ENCODE results near the gene PSD. TPM values are rescaled to one million over a fixed set of nuclear protein-coding genes. Genes with fewer than 3 reads are reported as not detected.

Gene PSD
- total and polyA plus RNA-seq, 5 donors: 4.6 to 9.4 (median 6.2) TPM

Small RNA genes within 50 kb of the gene (microRNA-seq; reads per million reads assigned to microRNA genes)
- gene MIR146B: 192 to 1,785 reads per million in 2 donors

Other genes starting within 250 kb of the PSD start
- under 1 TPM; 0.17 to 0.56 (median 0.32) TPM for gene ELOVL3, start 192.5 kb downstream of the PSD start, total RNA-seq
- 0.18 TPM for gene ELOVL3, start 192.5 kb downstream of the PSD start, polyA plus RNA-seq
- under 1 TPM; 0.25 to 0.82 (median 0.29) TPM for gene PITX3, start 177.3 kb downstream of the PSD start, total RNA-seq
- gene PITX3, start 177.3 kb downstream of the PSD start, polyA plus RNA-seq: 0.52 TPM
- gene GBF1, start 173.3 kb downstream of the PSD start, total RNA-seq: 10 to 100 TPM; 34.9 to 43.3 (median 36.9) TPM
- gene GBF1, start 173.3 kb downstream of the PSD start, polyA plus RNA-seq: 17.2 TPM
- gene NFKB2, start 23.1 kb downstream of the PSD start, total RNA-seq: 10 to 100 TPM in 3 of 4 donors, 1 to 10 TPM in 1; 9.3 to 18.2 (median 15.3) TPM
- 9.7 TPM for gene NFKB2, start 23.1 kb downstream of the PSD start, polyA plus RNA-seq
- 10 to 100 TPM; 14.0 to 15.6 (median 14.4) TPM for gene FBXL15, start 2.1 kb upstream of the PSD start, total RNA-seq
- gene FBXL15, start 2.1 kb upstream of the PSD start, polyA plus RNA-seq: 14.4 TPM
- gene CUEDC2, start 13.8 kb upstream of the PSD start, total RNA-seq: 10 to 100 TPM; 68.7 to 78.6 (median 71.6) TPM
- gene CUEDC2, start 13.8 kb upstream of the PSD start, polyA plus RNA-seq: 94.6 TPM
- not detected for gene C10orf95, start 32.8 kb upstream of the PSD start, total RNA-seq
- 0.09 TPM for gene C10orf95, start 32.8 kb upstream of the PSD start, polyA plus RNA-seq
- 100 to 1,000 TPM; 100 to 108 (median 107) TPM for gene ACTR1A, start 83.9 kb upstream of the PSD start, total RNA-seq
- gene ACTR1A, start 83.9 kb upstream of the PSD start, polyA plus RNA-seq: 106 TPM
- gene SUFU, start 85.2 kb upstream of the PSD start, total RNA-seq: 10 to 100 TPM in 3 of 4 donors, 1 to 10 TPM in 1; 7.7 to 11.8 (median 11.4) TPM
- 6.7 TPM for gene SUFU, start 85.2 kb upstream of the PSD start, polyA plus RNA-seq
- 100 to 1,000 TPM; 104 to 120 (median 109) TPM for gene TRIM8, start 225.7 kb upstream of the PSD start, total RNA-seq
- 71.4 TPM for gene TRIM8, start 225.7 kb upstream of the PSD start, polyA plus RNA-seq

Data from right cardiac atrium (tissue), 5 donors.